ENCODE data around the gene PSTPIP2. TPM values are rescaled to one million over a fixed set of nuclear protein-coding genes. Genes with fewer than 3 reads are reported as not detected.

The PSTPIP2 gene
- total and polyA plus RNA-seq, 9 of the 15 experiments (the other 6 are each of a cell fraction or from before 2014, with no cell fraction given) = 14.0 to 45.7 (median 27.1) TPM

GRCh38 chr18:46097801-46098615 is 25.9 kb upstream of the PSTPIP2 start, which contains the start of gene ATP5F1A (continued):
- TF ChIP-seq ZNF57 (CRISPR knock-in tag; IDR thresholded peaks at IDR 0.05) (no peak), ZNF561 (CRISPR knock-in tag; conservative IDR thresholded peaks at IDR 0.05) (no peak), WHSC1 (IDR thresholded peaks at IDR 0.05; ENCODE audit: low read length) (no peak), NR2C1 (IDR thresholded peaks at IDR 0.05) (peak; percentile 95), NR2C1 (tag; IDR thresholded peaks at IDR 0.05) (peak; percentile 93), NFE2L1 (tag; IDR thresholded peaks at IDR 0.05; ENCODE audit: borderline replicate concordance, low read depth) (no peak), MED1 (CRISPR knock-in tag; IDR thresholded peaks at IDR 0.05; ENCODE audit: borderline replicate concordance) (no peak), ZNF75A (CRISPR knock-in tag; IDR thresholded peaks at IDR 0.05) (peak; percentile 44; the same call in 1 of the 2 replicates), GTF2B (IDR thresholded peaks at IDR 0.05; ENCODE audit: extremely low read depth, insufficient read length) (no peak), ZNF431 (CRISPR knock-in tag; IDR thresholded peaks at IDR 0.05) (no peak), TGIF2 (CRISPR knock-in tag; IDR thresholded peaks at IDR 0.05) (no peak), SMC3 (conservative IDR thresholded peaks at IDR 0.05; ENCODE audit: insufficient read depth, low read depth, low read length) (no peak), CBX3 (IDR thresholded peaks at IDR 0.05; ENCODE audit: borderline replicate concordance in 1 of 2, low read length in 2 of 2) (no peak), RBM39 (optimal IDR thresholded peaks at IDR 0.05; ENCODE audit: low read depth, low read length) (no peak), BRF2 (IDR thresholded peaks at IDR 0.05; ENCODE audit: borderline replicate concordance, insufficient read depth, insufficient read length) (no peak), SIRT6 (IDR thresholded peaks at IDR 0.05; ENCODE audit: low read depth, low read length) (no peak), KDM2B (CRISPR knock-in tag; IDR thresholded peaks at IDR 0.05) (no peak), GABPA (tag; conservative IDR thresholded peaks at IDR 0.05; ENCODE audit: low read depth) (peak; percentile 95), POLR2AphosphoS2 (IDR thresholded peaks at IDR 0.05; ENCODE audit: low read length) (no peak), POLR2AphosphoS5 (IDR thresholded peaks at IDR 0.05; ENCODE audit: control insufficient read depth, insufficient read depth, low read depth, low read length) (peak; percentile 57), GTF2A2 (tag; IDR thresholded peaks at IDR 0.05) (no peak), ZFP91 (CRISPR knock-in tag; IDR thresholded peaks at IDR 0.05) (no peak), HLTF (IDR thresholded peaks at IDR 0.05) (no peak)
